HG03139 (cell line): ENCODE data around the gene DPF1.

Experiments used
- ATAC-seq: cut with Tn5 transposase; IDR thresholded peaks from one replicate; pipeline ENCODE4 v1.9.1; 2021; ENCODE audit not compliant: unreplicated experiment

The DPF1 gene

DNA sequence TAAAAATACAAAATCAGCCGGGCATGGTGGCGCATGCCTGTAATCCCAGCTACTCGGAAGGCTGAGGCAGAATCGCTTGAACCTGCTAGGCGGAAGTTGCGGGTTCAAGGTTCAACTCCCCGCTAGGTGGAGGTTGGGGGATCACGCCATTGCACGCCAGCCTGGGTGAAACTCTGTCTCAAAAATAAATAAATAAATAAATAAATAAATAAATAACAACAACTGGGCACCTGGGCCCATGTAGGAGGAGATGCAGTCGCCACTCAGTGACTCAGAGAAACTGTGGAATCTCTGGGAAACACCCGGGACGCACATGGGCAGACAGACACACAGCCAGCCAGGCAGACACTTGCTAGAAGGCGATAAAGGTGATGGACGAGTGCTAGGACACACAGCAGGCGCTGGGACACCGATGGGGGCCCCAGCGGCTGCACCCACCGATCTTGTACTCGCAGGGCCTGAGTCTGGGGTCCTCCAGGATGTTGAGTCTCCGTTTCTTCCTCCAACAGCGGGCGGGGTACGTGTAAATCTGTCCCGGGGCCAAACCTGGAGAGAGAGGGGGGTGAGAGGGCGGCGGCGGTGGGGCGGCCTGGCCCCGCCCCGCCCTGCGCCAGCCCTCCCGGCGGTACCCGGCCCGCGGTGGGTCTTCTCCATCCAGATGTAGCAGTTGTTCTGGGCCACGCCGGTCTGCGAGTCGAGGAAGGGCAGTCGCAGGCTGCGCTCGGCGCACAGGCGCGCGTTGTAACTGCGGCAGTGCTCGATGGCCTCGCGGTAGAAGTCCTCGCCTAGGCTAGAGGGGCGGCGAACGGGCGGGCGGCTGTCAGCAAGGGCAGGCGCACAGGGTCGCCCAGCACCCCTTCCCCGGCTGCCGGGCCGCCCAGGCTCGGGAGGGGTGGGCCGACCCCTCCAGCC, 1.8 kb downstream of the DPF1 start:
- no peak for ATAC-seq

DNA sequence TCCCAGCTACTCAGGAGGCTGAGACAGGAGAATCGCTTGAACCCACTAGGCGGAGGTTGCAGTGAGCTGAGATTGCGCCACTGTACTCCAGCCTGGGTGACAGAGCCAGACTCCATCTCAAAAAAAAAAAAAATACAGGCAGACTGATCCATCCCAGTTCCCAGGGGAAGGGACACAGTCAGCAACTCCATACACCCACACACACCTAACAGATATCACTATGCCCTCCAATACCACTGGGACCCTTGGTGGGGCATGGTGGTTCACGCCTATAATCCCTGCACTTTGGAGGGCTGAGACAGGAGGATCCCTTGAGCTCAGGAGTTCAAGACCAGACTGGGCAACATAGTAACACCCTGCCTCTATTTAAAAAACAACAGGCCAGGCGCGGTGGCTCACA, 2.6 kb downstream of the DPF1 start:
- no peak for ATAC-seq

DNA sequence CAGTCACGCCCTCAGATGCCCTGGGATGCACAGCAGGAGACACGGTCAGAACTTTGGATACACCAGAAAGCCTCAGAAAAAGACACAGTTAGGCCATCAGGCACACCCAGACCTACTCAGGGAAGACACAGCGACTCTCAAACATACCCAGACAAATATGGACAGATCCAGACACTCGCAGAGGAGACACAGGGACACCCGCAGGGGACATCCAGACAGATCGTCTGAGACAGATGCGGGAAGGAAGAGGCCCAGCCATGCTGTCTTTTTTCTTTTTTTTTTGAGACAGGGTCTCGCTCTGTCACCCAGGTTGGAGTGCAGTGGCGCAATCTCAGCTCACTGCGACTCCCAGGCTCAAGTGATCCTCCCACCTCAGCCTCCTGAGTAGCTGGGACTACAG, 4.8 kb downstream of the DPF1 start:
- ATAC-seq: no peak

DNA sequence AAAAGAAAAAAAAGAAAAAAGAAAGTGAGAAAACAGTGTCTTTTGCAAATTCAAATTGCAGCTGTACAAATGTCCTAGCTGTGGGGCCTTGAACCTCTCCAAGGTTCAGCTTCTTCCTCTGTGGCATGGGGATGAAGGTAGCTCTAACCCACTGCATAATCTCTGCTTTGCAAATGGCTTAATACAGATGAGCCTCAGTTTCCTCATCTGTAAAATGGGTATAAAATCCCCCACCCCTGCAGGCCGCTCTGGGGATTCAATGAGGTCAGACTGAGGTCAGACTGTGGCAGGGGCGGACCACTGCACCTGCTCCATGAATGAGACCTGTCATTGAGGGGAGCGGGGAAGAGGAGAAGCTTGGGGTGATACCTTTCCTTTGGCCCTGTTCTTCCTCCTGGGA, 5.8 kb downstream of the DPF1 start:
- no peak for ATAC-seq

DNA sequence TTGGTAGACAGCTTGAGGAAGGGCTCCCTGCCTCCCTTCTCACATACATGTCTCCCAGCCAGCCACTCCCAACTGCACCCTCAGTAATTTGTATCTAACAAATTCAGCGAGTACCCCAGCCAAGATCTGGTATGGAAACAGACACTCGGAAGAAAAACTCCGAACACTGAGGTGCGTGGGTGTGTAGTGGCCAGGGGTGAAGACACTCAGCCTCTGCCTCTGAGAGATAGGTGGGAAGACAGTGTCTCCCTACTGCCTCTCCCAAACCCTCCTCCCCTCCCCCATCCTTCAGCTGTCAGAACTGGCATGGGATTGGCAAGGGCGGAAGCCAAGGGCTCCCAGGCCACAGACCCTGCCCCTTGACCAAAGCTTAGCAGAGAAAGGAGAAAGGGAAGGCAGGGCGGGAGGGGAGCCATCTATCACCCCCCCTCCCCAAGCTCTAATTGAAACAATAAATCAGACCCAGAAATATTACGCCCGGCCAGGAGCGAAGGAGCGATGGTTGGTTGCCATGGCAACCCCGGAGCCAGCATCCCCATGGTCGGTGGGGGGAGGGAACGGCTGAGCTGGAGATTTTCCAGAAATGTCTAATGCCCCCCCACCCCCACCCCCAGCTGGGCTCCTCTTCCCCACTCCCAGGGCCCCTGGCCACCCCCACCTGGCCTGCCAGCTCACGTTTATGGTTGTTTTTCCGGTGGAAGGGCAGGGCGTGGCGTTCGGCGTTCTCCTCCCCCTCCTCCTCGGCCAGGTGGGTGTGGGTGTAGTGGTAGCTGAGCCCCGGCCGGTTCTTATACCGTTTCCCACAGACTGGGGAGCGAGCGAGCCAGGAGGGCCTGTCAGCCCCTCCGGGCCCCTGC, 7.0 kb downstream of the DPF1 start:
- no peak for ATAC-seq

DNA sequence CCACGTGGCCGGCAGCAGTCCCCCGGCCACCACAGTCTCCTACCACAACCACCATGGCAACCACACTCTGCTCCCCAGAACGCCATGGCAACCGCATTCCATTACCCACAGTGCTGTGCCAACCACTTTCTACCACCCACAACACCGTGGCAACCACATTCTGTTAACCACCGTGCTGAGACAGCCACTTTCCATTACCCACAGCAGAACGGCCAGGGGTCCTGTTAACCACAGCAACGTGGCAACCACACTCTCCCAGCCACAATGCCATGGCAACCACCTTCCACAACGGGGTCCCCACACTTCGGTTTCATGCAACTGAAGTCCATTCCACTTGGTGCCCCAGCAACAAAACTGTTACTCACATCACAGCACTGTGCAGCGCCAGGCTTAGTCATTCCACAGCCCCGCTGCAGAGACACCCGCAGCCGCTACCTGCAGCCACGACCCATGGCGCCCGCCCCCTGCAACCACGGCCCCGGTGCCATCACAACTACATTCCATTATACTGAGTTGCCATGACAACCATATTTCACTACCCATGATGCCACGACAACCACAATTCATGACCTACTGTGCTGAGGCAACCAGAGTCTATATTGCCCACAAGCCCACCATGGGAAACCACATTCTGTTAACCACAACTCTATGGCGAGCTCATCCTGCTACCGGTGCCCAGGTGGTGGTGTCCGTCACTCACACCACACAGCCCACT, 10.0 kb downstream of the DPF1 start:
- no peak for ATAC-seq

DNA sequence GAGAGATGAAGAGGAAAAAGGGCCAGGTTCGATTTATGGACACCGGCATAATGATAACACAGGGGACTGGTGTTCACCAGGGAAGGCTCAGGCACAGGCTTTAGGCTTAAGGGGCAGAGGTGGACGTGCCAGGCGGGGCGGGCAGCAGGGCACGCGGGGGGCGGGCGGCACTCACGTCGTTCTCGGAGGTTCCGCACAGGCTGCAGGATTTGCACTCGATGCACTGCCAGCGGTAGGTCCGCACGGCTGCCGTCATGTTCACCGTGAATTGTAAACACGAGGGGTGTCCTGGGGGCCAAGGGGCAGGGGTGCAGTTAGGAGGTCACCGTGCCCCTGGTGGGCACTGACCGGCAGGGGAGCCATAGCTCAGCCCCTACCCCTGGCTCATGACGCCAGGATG, 10.6 kb downstream of the DPF1 start:
- no peak for ATAC-seq

DNA sequence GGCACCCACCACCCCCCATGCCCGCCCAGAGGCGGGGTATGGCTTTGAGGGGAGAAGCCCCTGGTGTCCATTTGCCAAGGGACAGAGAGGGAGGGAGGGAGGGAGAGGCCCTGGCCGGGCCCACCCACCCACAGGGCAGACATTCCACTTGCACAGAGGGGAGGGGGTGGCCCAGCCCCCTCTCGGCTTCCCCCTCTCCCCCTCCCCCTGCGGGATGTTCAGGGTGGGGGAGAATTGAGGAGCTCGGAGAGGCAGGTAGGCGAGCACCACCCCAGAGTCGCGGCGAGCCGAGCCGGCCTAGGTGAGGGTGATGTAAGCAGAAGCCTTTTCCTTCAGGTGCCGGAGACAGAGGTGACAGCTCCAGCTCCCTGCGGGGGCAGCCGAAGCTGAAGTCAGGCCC, 12.3 kb downstream of the DPF1 start:
- ATAC-seq: no peak

DNA sequence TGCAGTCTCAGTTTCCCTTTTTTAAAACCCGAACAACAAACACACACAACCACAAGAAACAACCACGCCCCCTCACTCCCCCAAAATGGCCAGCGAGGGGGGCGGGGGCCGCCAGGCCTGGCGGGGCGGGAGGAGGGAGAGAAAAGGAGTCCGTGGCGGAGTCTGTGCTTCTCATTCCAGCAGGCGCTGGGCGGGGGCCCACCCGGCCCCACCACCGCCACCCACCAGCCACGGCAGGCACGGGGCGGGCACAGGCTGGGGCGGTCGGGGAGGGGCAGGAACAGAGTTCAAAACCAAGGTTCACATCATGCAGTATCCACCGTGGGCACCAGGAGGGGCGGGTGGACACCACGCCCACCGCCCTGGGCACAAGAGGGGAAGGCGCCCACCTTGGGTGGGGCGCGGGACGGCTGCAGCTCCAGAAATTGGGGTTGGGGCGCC, 12.9 kb downstream of the DPF1 start:
- ATAC-seq: no peak

DNA sequence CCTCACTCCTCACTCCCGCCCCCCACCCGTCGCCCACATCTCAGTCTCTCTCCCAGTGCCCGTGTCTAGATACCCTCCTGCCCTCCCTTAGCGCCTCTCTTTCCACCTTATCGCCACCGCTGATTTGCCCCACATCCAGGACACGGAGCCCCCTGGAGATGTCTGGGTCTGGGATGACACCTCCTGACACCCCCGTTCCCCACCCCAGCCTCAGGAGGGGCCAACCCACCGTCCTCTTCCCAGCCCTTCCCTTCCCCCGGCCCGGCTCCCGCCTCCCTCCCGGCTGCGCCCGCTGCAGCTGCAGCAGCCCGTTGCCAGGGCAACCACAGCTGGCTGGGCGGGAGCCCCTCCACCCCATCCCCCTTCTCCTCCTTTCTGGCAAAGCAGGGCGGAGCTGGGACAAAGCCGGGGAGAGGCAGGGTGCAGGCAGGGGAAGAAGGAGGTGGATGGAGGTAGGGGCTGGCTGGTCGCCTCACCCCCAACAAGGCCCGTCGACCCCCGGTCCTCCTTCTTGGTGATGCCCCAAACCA, 13.5 kb downstream of the DPF1 start:
- ATAC-seq: no peak

DNA sequence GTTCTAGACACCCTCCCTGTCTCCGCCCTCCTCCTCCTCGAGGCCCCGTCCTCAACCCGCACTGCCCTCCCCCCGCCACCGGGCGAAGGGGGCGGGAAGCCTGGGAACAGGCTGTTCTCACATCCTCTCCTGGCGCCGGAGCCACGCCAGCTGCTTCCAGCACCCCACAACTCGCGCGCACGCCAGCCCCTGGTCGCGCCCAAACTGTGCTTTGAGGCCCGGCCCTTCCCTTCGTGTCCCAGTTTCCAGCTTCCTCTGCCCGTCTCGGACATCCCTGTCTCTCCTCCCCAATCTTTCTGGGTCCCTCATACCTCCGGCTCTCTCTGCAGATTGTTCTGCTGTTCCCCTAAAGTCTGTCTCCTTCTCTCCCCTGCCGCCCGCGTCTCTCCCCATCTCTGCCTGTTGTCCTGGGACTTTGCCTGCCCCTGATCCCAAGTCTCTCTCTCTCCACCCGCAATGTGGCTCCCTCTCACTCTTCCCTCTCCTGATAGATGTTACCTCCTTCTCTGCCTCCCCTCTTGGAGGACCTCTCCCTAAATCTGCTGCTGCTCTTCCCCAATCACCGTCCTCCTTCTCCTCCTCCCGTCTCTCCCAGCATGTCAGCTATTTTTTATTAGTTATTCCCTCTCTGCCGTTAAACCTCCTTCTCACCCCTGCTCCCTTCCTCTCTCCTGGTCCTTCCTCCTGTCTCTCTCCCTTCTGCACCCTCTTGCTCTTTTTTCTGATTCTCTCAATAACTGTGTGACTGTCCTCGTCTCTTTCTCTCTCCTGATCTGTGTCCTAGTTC, 14.2 kb downstream of the DPF1 start:
- no peak for ATAC-seq

DNA sequence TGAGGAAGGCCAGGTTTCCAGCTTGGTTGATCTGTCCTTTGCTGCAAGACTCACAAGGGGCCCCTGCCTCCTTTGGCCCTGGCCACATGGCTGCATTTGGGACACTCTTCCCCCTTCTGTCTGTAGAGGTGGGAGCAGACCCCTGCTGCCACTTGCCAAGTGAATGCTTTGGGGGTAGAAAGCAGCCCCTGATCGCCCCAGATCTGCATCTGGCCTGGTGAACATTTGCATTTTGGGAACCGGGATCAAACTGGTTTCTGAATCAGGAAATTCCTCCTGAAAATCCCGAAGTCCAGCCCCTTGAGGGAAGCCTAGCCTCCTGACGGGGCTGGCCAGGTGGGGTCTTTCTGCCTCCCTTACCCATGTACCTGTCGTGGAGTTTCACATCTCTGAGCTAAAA, 14.9 kb downstream of the DPF1 start:
- ATAC-seq: no peak

DNA sequence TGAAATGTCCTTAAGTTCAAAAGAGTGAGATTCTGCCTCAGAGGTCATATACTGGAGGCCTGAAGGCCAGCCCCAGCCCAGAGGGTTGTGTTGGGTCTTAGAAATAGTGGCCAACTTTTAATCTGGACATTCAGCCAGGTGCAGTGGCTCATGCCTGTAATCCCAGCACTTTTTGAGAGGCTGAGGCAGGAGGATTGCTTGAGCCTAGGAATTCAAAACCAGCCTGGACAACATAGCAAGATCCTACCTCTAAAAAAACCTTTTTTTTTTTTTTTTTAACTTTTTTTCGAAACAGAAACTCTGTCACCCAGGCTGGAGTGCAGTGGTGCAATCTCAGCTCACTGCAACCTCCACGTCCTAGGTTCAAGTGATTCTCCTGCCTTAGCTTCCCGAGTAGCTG, 15.5 kb downstream of the DPF1 start:
- no peak for ATAC-seq

DNA sequence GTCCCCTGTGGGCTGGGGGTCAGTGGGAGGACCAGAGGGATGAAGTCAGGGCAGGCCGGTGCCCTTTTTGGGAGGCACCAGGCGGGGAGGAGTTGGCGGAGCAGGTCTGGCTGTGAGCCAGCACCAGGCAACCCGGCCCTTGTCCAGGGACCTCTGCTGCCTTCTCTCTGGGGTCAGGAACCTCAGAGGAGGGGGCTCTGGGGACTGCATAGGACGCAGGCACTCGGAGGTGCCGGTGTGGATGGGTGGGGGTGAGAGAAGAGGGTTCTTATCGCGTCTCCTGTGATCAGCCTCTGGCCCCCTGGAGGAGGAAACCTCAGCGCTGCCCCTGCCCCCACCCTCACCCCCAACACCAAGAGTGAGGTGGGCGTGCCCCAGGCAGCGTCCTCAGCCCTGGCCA, 16.5 kb downstream of the DPF1 start:
- no peak for ATAC-seq

DNA sequence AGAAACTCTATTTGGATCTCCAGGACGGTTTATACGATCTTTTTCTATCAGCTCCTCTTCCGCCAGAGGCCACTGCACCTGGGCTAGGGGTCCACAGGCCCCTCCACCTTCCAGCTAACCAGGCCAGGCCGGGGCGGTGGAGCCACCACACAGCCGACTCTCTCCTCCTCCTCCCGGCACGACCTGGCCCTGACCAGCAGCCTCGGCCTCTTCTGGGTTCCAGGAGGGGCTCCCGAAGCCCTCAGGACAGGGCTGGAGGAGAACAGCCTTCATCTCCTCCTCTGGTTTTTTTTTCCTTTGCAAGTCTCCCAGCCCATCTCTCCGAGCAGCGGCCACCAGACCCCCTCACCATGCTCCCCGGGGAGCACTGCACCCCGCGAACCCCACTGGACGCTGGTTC, 17.1 kb downstream of the DPF1 start:
- ATAC-seq: no peak

DNA sequence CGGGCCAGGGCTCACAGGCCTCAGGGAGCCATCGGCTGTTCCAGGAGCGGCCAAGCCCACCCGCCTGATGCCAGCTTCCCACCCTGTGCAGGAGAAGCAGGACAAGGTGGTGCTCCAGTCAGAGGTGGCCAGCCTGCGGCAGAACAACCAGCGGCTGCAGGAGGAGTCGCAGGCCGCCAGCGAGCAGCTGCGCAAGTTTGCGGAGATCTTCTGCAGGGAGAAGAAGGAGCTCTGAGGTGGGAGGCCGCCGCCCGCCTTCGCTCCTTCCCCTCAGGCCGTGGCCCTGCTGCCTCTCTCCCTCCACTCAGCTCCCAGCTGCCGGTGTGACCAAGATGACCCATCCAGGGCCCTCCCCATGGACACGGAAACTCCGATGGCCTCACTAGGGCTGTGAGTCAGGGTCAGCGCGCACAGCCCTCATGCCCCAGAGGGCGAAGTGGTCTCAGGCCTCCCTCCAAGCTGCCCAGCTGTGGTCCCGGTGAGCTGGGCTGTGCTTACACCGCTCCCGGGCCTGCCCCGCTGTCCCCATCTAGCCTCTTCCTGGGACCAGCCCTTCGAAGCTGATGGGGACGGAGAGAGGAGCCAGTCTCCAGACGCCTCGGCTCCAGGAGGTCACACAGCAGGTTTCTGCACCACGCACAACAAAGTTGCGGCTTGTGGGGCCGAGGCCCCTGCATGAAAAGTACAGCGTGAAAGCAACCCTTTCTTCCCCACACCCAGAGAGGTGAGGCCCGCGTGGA, 17.8 kb downstream of the DPF1 start:
- ATAC-seq: no peak

DNA sequence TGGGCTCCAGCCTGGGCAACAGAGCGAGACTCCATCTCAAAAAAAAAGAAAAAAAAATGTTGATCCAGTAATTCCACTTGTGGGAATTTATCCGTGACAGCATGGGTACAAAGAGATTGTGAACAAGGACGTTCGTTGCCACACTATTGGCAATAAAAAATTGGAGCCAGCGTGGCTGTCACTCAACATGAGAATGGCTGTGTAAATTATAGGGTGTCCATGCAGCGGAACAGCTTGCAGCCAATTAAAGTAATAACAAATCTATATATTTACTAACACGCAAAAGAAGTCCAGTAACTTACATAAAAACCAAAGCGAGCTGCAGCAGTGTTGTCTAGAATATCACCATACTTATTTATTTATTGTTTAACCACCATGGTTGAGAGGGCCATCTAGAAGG, 19.3 kb downstream of the DPF1 start:
- ATAC-seq: no peak

DNA sequence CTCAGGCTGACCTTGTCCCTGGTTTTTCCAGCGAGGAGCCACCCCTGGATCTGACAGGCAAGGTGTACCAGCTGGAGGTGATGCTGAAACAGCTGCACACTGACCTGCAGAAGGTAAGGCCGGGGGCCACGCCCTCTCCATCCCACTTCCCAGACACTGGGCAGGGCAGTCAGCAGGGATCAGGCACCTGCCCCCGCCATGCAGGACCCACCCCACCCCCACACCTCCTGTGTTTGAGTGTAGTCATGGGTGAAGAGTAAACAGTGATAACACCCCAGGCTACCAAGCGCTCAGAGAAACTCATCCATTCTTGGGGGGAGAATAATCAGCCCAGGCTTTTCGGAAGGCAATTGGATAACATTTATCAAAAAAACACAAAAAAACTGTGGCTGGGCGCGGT, 19.9 kb downstream of the DPF1 start:
- ATAC-seq: no peak

DNA sequence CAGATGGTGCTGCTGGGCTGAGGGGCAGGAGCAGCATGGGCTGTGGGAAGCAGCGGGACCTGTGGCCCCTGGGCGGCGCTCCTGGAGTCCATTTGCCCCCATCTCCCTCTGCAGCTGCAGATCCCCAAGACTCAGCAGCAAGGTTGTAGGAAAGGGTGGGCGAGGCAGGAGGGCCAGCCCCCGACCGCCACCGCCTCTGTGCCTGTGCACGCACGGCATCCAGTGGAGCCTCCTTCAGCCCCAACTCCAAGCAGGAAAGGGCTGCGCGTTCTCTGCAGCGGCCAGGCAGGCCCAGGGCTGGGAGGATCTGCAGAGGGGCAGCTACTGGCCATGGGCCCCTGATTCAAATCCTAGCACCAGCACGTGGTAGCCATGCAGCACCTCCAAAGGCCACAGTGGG, 20.8 kb downstream of the DPF1 start:
- ATAC-seq: no peak

DNA sequence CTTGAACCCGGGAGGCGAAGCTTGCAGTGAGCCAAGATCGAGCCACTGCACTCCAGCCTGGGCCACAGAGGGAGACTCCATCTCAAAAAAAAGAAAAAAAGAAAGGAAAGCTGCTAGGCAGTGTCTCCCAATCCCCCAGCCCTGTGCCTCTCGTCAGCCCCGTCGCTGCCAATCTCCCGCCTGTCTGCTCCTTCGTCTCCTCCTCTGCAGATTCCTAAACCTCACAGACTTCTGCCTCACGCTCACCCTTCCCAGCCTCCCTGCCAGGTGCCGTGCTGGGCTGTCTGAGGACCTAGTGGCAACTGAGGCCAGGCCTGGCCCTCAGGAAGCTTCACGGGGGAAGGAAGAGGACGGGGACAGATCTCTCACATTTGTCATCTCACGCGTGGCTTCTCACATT, 21.5 kb downstream of the DPF1 start:
- no peak for ATAC-seq
